ENCODE results near the gene OR7C1.
A peak's percentile ranks its signal among the peaks of the same experiment; 100 is the strongest.
"Not testable (repeated sequence)": the region's sequence is repeated elsewhere in the genome, so short reads cannot be mapped to it uniquely, and the experiment has no call there.

OR7C1 gene

GRCh38 chr19:14782626-14783409 is 52.2 kb downstream of the OR7C1 start:
- Histone ChIP-seq H3K4me3 (no peak overlapping the region), H3K27ac (no peak overlapping the region)
- no peak for DNase-seq (ENCODE audit: low spot score)
- TF ChIP-seq CTCF (IDR thresholded peaks at IDR 0.05): no peak

GRCh38 chr19:14781713-14782536 is 53.1 kb downstream of the OR7C1 start:
- H3K4me3 ChIP-seq; DNase-seq (ENCODE audit: low spot score); H3K27ac ChIP-seq: not testable (repeated sequence)

GRCh38 chr19:14780622-14781225 is 54.3 kb downstream of the OR7C1 start:
- DNase-seq (ENCODE audit: low spot score); H3K4me3 ChIP-seq; H3K27ac ChIP-seq: not testable (repeated sequence)

- Histone ChIP-seq H3K27ac (no peak overlapping the region), H3K4me3 (no peak overlapping the region)
- no peak for TF ChIP-seq CTCF (IDR thresholded peaks at IDR 0.05)
- DNase-seq (ENCODE audit: low spot score): no peak
Observed at GRCh38 chr19:14779151-14779550, 55.8 kb downstream of the OR7C1 start.

GRCh38 chr19:14778110-14778845 is 56.7 kb downstream of the OR7C1 start, which contains the start of gene ADGRE2:
Gene ADGRE2, minus strand, starts transcription at chr19:14778560. Its CDS starts 1,804 bp downstream, at chr19:14776756.
- H3K27ac ChIP-seq; DNase-seq (ENCODE audit: low spot score); H3K4me3 ChIP-seq: not testable (repeated sequence)

- not testable (repeated sequence) for H3K4me3 ChIP-seq; H3K27ac ChIP-seq; DNase-seq (ENCODE audit: low spot score)
Observed at GRCh38 chr19:14777645-14778044, 57.3 kb downstream of the OR7C1 start.

- Histone ChIP-seq H3K4me3 (peak overlapping the region; percentile 42), H3K27ac (peak overlapping the region in 1 of 2 donors; percentile 11)
- TF ChIP-seq CTCF (IDR thresholded peaks at IDR 0.05): no peak
- DNase-seq (ENCODE audit: low spot score): no peak
Observed at GRCh38 chr19:14775869-14776586, 59.0 kb downstream of the OR7C1 start.

GRCh38 chr19:14775326-14775725 is 59.7 kb downstream of the OR7C1 start:
- DNase-seq (ENCODE audit: low spot score); H3K4me3 ChIP-seq; H3K27ac ChIP-seq: not testable (repeated sequence)

GRCh38 chr19:14774373-14774772 is 60.6 kb downstream of the OR7C1 start:
- H3K4me3 ChIP-seq: no peak overlapping the region
- DNase-seq (ENCODE audit: low spot score): no peak
- H3K27ac ChIP-seq: no peak overlapping the region
- no peak for TF ChIP-seq CTCF (IDR thresholded peaks at IDR 0.05)

GRCh38 chr19:14773722-14774121 is 61.3 kb downstream of the OR7C1 start:
- DNase-seq (ENCODE audit: low spot score); H3K4me3 ChIP-seq; H3K27ac ChIP-seq: not testable (repeated sequence)

Data from coronary artery (tissue), 2 donors.